Gastroesophageal sphincter (tissue), 4 donors: Measurements from ENCODE around the gene ATP8B3. TPM values are rescaled to one million over a fixed set of nuclear protein-coding genes. Genes with fewer than 3 reads are reported as not detected.

ENCODE experiments used
- ATAC-seq: fragments of 150-250 bp; one replicate; pipeline ENCODE4 v1.9.1; 2016; ENCODE audit warnings: mild to moderate bottlenecking, moderate library complexity
- H3K27ac ChIP-seq, 4 donors: fragments of 200-600 bp; sonication (generic) in 3 of 4; 1 replicate in 3 of 4; 2 replicates in 1 of 4; pipeline ENCODE4 v1.5.1; 2016 to 2019
- H3K27me3 ChIP-seq: fragments of 200-600 bp; sonication (generic); one replicate; pipeline ENCODE4 v1.5.1; 2019
- H3K36me3 ChIP-seq, 2 donors: fragments of 200-600 bp; sonication (generic); one replicate each; pipeline ENCODE4 v1.5.1; 2019; ENCODE audit warnings: control low read depth in 1 of 2
- H3K4me1 ChIP-seq, 3 donors: fragments of 200-600 bp; sonication (generic); 1 replicate in 2 of 3; 2 replicates in 1 of 3; pipeline ENCODE4 v1.5.1; 2016 to 2019; ENCODE audit warnings: control low read depth in 2 of 3
- H3K4me3 ChIP-seq, 2 donors: fragments of 200-600 bp; sonication (generic); one replicate each; pipeline ENCODE4 v1.5.1; 2019; ENCODE audit warnings: mild to moderate bottlenecking in 1 of 2, moderate library complexity in 1 of 2
- H3K9me3 ChIP-seq, 3 donors: fragments of 200-600 bp; sonication (generic); one replicate each; pipeline ENCODE4 v1.5.1; 2017 to 2019; ENCODE audit warnings: control low read depth in 2 of 3
- CTCF ChIP-seq, 4 experiments: fragments of 200-600 bp in 2 of 4; fragments of 450-650 bp in 2 of 4; sonication (generic) in 1 of 4; IDR thresholded peaks; one replicate each; pipeline ENCODE4 v1.5.1; 2017 to 2019; ENCODE audit warnings: antibody characterized with exemption in 4 of 4, mild to moderate bottlenecking in 2 of 4, moderate library complexity in 2 of 4
- EP300 ChIP-seq: sonication (generic); formaldehyde crosslinking; IDR thresholded peaks from one replicate; pipeline ENCODE4 v1.6.1; 2017; ENCODE audit warnings: antibody characterized with exemption, mild to moderate bottlenecking
- POLR2A ChIP-seq, 2 donors: fragments of 450-650 bp; IDR thresholded peaks; one replicate each; pipeline ENCODE4 v1.6.1; 2017; ENCODE audit warnings: antibody characterized with exemption in 2 of 2, mild to moderate bottlenecking in 2 of 2, moderate library complexity in 1 of 2
- POLR2AphosphoS5 ChIP-seq: sonication (generic); formaldehyde crosslinking; IDR thresholded peaks from one replicate; pipeline ENCODE4 v1.6.1; 2017; ENCODE audit warnings: antibody characterized with exemption
- WGBS, 2 donors: methylation state at CpG; one replicate each; pipeline ENCODE4 v1.1.5; 2018; ENCODE audit warnings: low coverage in 1 of 2; 5-methylcytosine and 5-hydroxymethylcytosine counted together
- total RNA-seq, 4 donors: library from RNA; depleted of rRNA; stranded (reverse); fragments of >200 nt; gene quantifications; one replicate each; pipeline ENCODE4 v1.1.0, GENCODE V29; 2016

Gene ATP8B3
- total RNA-seq, 4 donors from 2014 or later, result 0.27 to 1.4 (median 0.48) TPM

DNA sequence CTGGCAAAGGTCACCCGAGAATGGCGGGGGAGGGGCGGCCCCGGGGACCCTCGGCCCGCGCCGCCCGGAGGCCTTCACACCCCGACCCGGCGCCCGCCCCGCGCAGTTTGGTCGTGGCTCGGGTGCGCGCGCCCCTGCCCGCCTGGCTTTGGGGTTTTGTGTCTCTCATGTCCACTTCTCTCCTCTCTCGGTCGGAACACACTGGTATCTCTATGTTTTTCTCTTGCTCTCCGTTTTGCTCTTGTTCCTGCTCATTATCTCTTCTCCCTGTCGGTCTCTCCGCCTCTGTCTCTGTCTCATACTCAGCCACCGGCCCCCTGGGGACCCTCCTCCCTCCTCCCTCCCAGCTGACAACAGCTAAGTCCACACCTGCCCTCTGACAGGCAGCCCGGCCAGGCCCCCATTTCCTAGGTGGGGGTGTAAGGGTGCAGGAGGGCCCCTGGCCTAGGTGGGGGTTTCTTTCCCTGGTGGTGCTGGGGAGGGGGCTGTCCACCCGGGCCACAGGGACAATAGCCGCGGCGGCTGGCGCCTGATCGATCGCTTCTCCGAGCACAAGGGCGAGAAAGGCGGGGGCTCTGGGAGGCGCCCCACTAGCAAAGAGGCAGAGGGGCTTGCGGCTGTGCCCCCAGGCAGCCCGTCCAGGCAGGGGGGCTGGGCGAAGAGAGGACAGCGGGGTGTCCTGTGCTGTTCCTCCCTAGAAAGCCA is 56.5 kb downstream of the ATP8B3 start:
- Histone ChIP-seq H3K27me3 (peaks cover 98% of the 10 kb centered on the region), H3K4me1 (peaks cover 0 to 39% (median 8%) of the 10 kb centered on the region in 3 donors), H3K4me3 (no peak overlapping the region), H3K36me3 (no peaks in the 10 kb centered on the region), H3K27ac (no peak overlapping the region), H3K9me3 (no peaks in the 10 kb centered on the region)
- TF ChIP-seq POLR2AphosphoS5 (no peak), POLR2A (IDR thresholded peaks at IDR 0.05) (no peak), CTCF (IDR thresholded peaks at IDR 0.05) (no peak), EP300 (no peak)
- WGBS, 2 donors, result 3% methylated on average over 26 of the region's 43 CpGs; no CpG with 5 or more reads in 1 of the 2 donors
- no peak for ATAC-seq

GRCh38 chr19:1754636-1755466 is 57.2 kb downstream of the ATP8B3 start:
- peaks cover 0 to 46% (median 12%) of the 10 kb centered on the region in 3 donors for H3K4me1 ChIP-seq
- peaks cover 98% of the 10 kb centered on the region for H3K27me3 ChIP-seq
- TF ChIP-seq POLR2A (IDR thresholded peaks at IDR 0.05), result no peak
- TF ChIP-seq CTCF (IDR thresholded peaks at IDR 0.05), result no peak
- no peak for TF ChIP-seq POLR2AphosphoS5
- TF ChIP-seq EP300, result no peak

GRCh38 chr19:1754018-1754635 is 57.9 kb downstream of the ATP8B3 start:
- no peaks in the 10 kb centered on the region for H3K9me3 ChIP-seq
- H3K36me3 ChIP-seq, result no peaks in the 10 kb centered on the region
- no peak for ATAC-seq
- peaks cover 98% of the 10 kb centered on the region for H3K27me3 ChIP-seq
- no peak for TF ChIP-seq EP300
- TF ChIP-seq POLR2A (IDR thresholded peaks at IDR 0.05), result no peak
- TF ChIP-seq CTCF (IDR thresholded peaks at IDR 0.05), result no peak
- TF ChIP-seq POLR2AphosphoS5, result no peak
- WGBS, 2 donors, result no CpG with 5 or more reads among the region's 105 CpGs
- no peak overlapping the region for H3K27ac ChIP-seq
- peaks cover 0 to 53% (median 20%) of the 10 kb centered on the region in 3 donors for H3K4me1 ChIP-seq
- H3K4me3 ChIP-seq, result no peak overlapping the region

More at GRCh38 chr19:1754636-1755466, 57.2 kb downstream of the ATP8B3 start:
- ATAC-seq, result no peak
- no peak overlapping the region for H3K4me3 ChIP-seq
- no peak overlapping the region for H3K27ac ChIP-seq
- WGBS, 2 donors, result 0% methylated on average over 3 to 5 of the region's 80 CpGs
- H3K9me3 ChIP-seq, result no peaks in the 10 kb centered on the region
- H3K36me3 ChIP-seq, result no peaks in the 10 kb centered on the region

DNA sequence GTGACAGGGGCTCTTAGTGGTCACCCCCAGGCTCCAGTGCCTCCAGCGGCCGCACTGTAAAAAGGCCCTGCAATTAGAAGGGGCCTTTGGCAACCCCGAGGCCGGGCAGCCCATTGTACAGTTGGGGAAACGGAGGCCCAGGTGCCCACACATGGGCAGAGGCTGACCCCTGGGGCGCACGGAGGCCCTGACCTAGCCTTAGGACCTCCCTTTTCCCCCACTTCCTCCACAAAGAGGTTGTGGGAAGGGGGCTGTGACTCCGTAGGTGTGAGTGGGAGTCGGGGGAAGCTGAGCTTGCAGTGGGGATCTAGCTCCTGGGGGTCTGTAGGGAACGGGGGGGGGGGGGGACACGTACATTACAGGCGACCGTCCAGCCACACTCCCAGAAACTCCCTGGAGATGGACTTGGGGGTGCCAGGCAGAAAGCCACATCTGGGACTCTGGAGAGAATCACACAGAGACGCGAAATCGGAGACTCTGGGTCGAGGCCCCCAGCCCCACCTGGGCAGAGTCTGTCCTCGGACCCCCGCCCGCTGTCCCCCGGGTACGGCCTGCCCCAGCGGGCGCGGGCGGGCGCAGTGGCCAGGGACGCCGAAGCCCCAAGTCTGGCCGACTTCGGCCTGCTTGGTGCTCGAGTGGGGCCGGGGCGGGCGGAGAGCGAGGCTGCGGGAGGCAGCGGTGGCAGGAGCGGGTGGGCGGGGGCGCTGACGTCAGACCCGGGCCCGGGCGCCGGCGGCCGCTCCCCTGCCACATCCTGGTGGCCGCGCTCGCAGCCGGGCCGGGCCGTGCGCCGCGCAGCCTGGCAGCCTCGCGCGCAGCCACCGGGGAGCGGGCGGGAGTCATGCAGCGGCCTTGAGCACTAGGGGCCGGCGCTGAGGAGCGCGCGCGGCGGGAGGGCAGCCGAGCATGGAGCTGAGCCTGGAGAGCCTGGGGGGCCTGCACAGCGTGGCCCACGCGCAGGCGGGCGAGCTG is 59.0 kb downstream of the ATP8B3 start, which contains the start of gene ONECUT3:
ONECUT3 (plus strand) TSS at position 750 of the 972 bp plus-strand sequence; CDS start at position 907, 157 bp downstream.
- 0% methylated on average over 1 of the region's 77 CpGs; no CpG with 5 or more reads in 1 of the 2 donors for WGBS, 2 donors
- no peak for TF ChIP-seq POLR2A (IDR thresholded peaks at IDR 0.05)
- TF ChIP-seq EP300, result no peak
- TF ChIP-seq POLR2AphosphoS5, result no peak
- TF ChIP-seq CTCF (IDR thresholded peaks at IDR 0.05), result no peak
- no peak for ATAC-seq
- Histone ChIP-seq H3K27me3 (peaks cover 98% of the 10 kb centered on the region), H3K4me1 (peaks cover 0 to 64% (median 30%) of the 10 kb centered on the region in 3 donors), H3K27ac (no peak within 1 kb of the TSS), H3K36me3 (no peaks in the 10 kb centered on the region), H3K4me3 (no peak within 1 kb of the TSS), H3K9me3 (no peaks in the 10 kb centered on the region)
